ENCODE data around the gene DNAI1. TPM values are rescaled to one million over a fixed set of nuclear protein-coding genes. Genes with fewer than 3 reads are reported as not detected.

The DNAI1 gene
- total and polyA plus RNA-seq, 2 of the 13 experiments (the other 11 are each of a cell fraction or from before 2014, with no cell fraction given) = not detected

GRCh38 chr9:34413231-34413852 is 45.3 kb upstream of the DNAI1 start (continued):
- TF ChIP-seq ZBTB10 (CRISPR knock-in tag; IDR thresholded peaks at IDR 0.05; ENCODE audit: borderline replicate concordance) (no peak), ERF (CRISPR knock-in tag; IDR thresholded peaks at IDR 0.05) (0 out of 2 replicates have a peak, but pooled peaks have one; percentile 36), ZNF773 (CRISPR knock-in tag; IDR thresholded peaks at IDR 0.05; ENCODE audit: borderline replicate concordance) (no peak), SSRP1 (CRISPR knock-in tag; IDR thresholded peaks at IDR 0.05) (no peak), ELF3 (CRISPR knock-in tag; IDR thresholded peaks at IDR 0.05) (0 out of 2 replicates have a peak, but pooled peaks have one; percentile 41), FUBP1 (CRISPR knock-in tag; IDR thresholded peaks at IDR 0.05; ENCODE audit: borderline replicate concordance) (no peak), NAIF1 (CRISPR knock-in tag; IDR thresholded peaks at IDR 0.05; ENCODE audit: borderline replicate concordance) (no peak), TCF7L2 (IDR thresholded peaks at IDR 0.05; ENCODE audit: low read depth, low read length) (no peak), ZSCAN21 (CRISPR knock-in tag; IDR thresholded peaks at IDR 0.05; ENCODE audit: borderline replicate concordance) (no peak), FOSL1 (CRISPR knock-in tag; IDR thresholded peaks at IDR 0.05; ENCODE audit: borderline replicate concordance) (no peak), TBL1XR1 (IDR thresholded peaks at IDR 0.05; ENCODE audit: borderline replicate concordance, low read length, partially characterized antibody) (no peak), ZNF781 (CRISPR knock-in tag; IDR thresholded peaks at IDR 0.05; ENCODE audit: borderline replicate concordance, not compliant biosample characterization) (peak; percentile 35), ZNF792 (CRISPR knock-in tag; IDR thresholded peaks at IDR 0.05) (0 out of 2 replicates have a peak, but pooled peaks have one; percentile 56), ZSCAN31 (CRISPR knock-in tag; IDR thresholded peaks at IDR 0.05; ENCODE audit: low read depth) (no peak), ZNF431 (CRISPR knock-in tag; IDR thresholded peaks at IDR 0.05; ENCODE audit: borderline replicate concordance, low read depth) (no peak), ZNF652 (CRISPR knock-in tag; IDR thresholded peaks at IDR 0.05; ENCODE audit: borderline replicate concordance, low read depth) (no peak), HMGA1 (CRISPR knock-in tag; conservative IDR thresholded peaks at IDR 0.05) (no peak)
- TF ChIP-seq, protein P1, sequence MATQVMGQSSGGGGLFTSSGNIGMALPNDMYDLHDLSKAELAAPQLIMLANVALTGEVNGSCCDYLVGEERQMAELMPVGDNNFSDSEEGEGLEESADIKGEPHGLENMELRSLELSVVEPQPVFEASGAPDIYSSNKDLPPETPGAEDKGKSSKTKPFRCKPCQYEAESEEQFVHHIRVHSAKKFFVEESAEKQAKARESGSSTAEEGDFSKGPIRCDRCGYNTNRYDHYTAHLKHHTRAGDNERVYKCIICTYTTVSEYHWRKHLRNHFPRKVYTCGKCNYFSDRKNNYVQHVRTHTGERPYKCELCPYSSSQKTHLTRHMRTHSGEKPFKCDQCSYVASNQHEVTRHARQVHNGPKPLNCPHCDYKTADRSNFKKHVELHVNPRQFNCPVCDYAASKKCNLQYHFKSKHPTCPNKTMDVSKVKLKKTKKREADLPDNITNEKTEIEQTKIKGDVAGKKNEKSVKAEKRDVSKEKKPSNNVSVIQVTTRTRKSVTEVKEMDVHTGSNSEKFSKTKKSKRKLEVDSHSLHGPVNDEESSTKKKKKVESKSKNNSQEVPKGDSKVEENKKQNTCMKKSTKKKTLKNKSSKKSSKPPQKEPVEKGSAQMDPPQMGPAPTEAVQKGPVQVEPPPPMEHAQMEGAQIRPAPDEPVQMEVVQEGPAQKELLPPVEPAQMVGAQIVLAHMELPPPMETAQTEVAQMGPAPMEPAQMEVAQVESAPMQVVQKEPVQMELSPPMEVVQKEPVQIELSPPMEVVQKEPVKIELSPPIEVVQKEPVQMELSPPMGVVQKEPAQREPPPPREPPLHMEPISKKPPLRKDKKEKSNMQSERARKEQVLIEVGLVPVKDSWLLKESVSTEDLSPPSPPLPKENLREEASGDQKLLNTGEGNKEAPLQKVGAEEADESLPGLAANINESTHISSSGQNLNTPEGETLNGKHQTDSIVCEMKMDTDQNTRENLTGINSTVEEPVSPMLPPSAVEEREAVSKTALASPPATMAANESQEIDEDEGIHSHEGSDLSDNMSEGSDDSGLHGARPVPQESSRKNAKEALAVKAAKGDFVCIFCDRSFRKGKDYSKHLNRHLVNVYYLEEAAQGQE (IDR thresholded peaks at IDR 0.05; ENCODE audit: borderline replicate concordance in 1 of 2, low read depth in 1 of 2, low read length in 2 of 2) = peak; percentile 84 to 97

Data from HepG2 (cell line).